ENCODE data around the gene JAKMIP1. TPM values are rescaled to one million over a fixed set of nuclear protein-coding genes. Genes with fewer than 3 reads are reported as not detected.

The JAKMIP1 gene
- total RNA-seq, 1 donor from 2014 or later = not detected

GRCh38 chr4:6235012-6235411 is 34.7 kb upstream of the JAKMIP1 start:
- no peak overlapping the region for H3K4me3 ChIP-seq (ENCODE audit: low read depth, low read length)
- no peaks in the 10 kb centered on the region for H3K36me3 ChIP-seq (ENCODE audit: control insufficient read depth, insufficient read depth, low read length)
- peaks cover 4% of the 10 kb centered on the region for H3K27me3 ChIP-seq (ENCODE audit: control insufficient read depth, insufficient read depth, low read length)
- no peak for TF ChIP-seq CTCF (IDR thresholded peaks at IDR 0.05; ENCODE audit: insufficient read depth, low read length, poor library complexity, severe bottlenecking)
- no peak for DNase-seq (ENCODE audit: low read depth)

GRCh38 chr4:6233929-6234328 is 33.6 kb upstream of the JAKMIP1 start:
- no peak for TF ChIP-seq CTCF (IDR thresholded peaks at IDR 0.05; ENCODE audit: insufficient read depth, low read length, poor library complexity, severe bottlenecking)
- Histone ChIP-seq H3K4me3 (ENCODE audit: low read depth, low read length) (no peak overlapping the region), H3K36me3 (ENCODE audit: control insufficient read depth, insufficient read depth, low read length) (no peaks in the 10 kb centered on the region), H3K27me3 (ENCODE audit: control insufficient read depth, insufficient read depth, low read length) (peaks cover 4% of the 10 kb centered on the region)
- DNase-seq (ENCODE audit: low read depth) = no peak

- no peak overlapping the region for H3K4me3 ChIP-seq (ENCODE audit: low read depth, low read length)
- no peak for DNase-seq (ENCODE audit: low read depth)
- H3K36me3 ChIP-seq (ENCODE audit: control insufficient read depth, insufficient read depth, low read length) = no peaks in the 10 kb centered on the region
- H3K27me3 ChIP-seq (ENCODE audit: control insufficient read depth, insufficient read depth, low read length) = peaks cover 4% of the 10 kb centered on the region
- TF ChIP-seq CTCF (IDR thresholded peaks at IDR 0.05; ENCODE audit: insufficient read depth, low read length, poor library complexity, severe bottlenecking) = no peak
These were observed 32.8 kb upstream of the JAKMIP1 start for GRCh38 chr4:6232836-6233785.

GRCh38 chr4:6231663-6232165 is 31.4 kb upstream of the JAKMIP1 start:
- Histone ChIP-seq H3K4me3 (ENCODE audit: low read depth, low read length) (no peak overlapping the region), H3K27me3 (ENCODE audit: control insufficient read depth, insufficient read depth, low read length) (peaks cover 4% of the 10 kb centered on the region), H3K36me3 (ENCODE audit: control insufficient read depth, insufficient read depth, low read length) (no peaks in the 10 kb centered on the region)
- TF ChIP-seq CTCF (IDR thresholded peaks at IDR 0.05; ENCODE audit: insufficient read depth, low read length, poor library complexity, severe bottlenecking) = no peak
- no peak for DNase-seq (ENCODE audit: low read depth)

GRCh38 chr4:6230827-6231662 is 30.7 kb upstream of the JAKMIP1 start:
- no peak overlapping the region for H3K4me3 ChIP-seq (ENCODE audit: low read depth, low read length)
- peaks cover 4% of the 10 kb centered on the region for H3K27me3 ChIP-seq (ENCODE audit: control insufficient read depth, insufficient read depth, low read length)
- no peaks in the 10 kb centered on the region for H3K36me3 ChIP-seq (ENCODE audit: control insufficient read depth, insufficient read depth, low read length)
- no peak for DNase-seq (ENCODE audit: low read depth)
- TF ChIP-seq CTCF (IDR thresholded peaks at IDR 0.05; ENCODE audit: insufficient read depth, low read length, poor library complexity, severe bottlenecking) = no peak

Data from kidney epithelial cell (primary cell).